HG02642 (cell line): ENCODE data around the gene TULP1.
"Not testable (repeated sequence)": the region's sequence is repeated elsewhere in the genome, so short reads cannot be mapped to it uniquely, and the experiment has no call there.

ENCODE experiments used
- ATAC-seq: cut with Tn5 transposase; IDR thresholded peaks from one replicate; pipeline ENCODE4 v1.9.1; 2021; ENCODE audit warnings: mild to moderate bottlenecking; ENCODE audit not compliant: unreplicated experiment, poor library complexity

The TULP1 gene

GRCh38 chr6:35522660-35523658 is 10.3 kb upstream of the TULP1 start:
- peak; percentile 64 for ATAC-seq

GRCh38 chr6:35522151-35522550 is 9.5 kb upstream of the TULP1 start:
- no peak for ATAC-seq

GRCh38 chr6:35521235-35521634 is 8.5 kb upstream of the TULP1 start:
- no peak for ATAC-seq

GRCh38 chr6:35519313-35520015 is 6.8 kb upstream of the TULP1 start:
- no peak for ATAC-seq

- ATAC-seq: no peak
Observed at GRCh38 chr6:35518566-35519312, 6.0 kb upstream of the TULP1 start.

GRCh38 chr6:35517978-35518377 is 5.3 kb upstream of the TULP1 start:
- not testable (repeated sequence) for ATAC-seq

GRCh38 chr6:35516712-35517111 is 4.0 kb upstream of the TULP1 start:
- no peak for ATAC-seq

- ATAC-seq: not testable (repeated sequence)
Observed at GRCh38 chr6:35515939-35516338, 3.2 kb upstream of the TULP1 start.

- no peak for ATAC-seq
Observed at GRCh38 chr6:35514587-35514986, 1.9 kb upstream of the TULP1 start.

GRCh38 chr6:35512006-35512405 is 690 bp downstream of the TULP1 start:
- ATAC-seq: no peak

GRCh38 chr6:35511562-35511941 is 1.1 kb downstream of the TULP1 start:
- no peak for ATAC-seq

GRCh38 chr6:35510916-35511561 is 1.7 kb downstream of the TULP1 start:
- ATAC-seq: no peak

- no peak for ATAC-seq
Observed at GRCh38 chr6:35508542-35508941, 4.2 kb downstream of the TULP1 start.

GRCh38 chr6:35508027-35508426 is 4.7 kb downstream of the TULP1 start:
- no peak for ATAC-seq

GRCh38 chr6:35507221-35507620 is 5.5 kb downstream of the TULP1 start:
- ATAC-seq: no peak

- no peak for ATAC-seq
Observed at GRCh38 chr6:35506536-35506935, 6.2 kb downstream of the TULP1 start.

- ATAC-seq: no peak
Observed at GRCh38 chr6:35505999-35506412, 6.7 kb downstream of the TULP1 start.

GRCh38 chr6:35503534-35503933 is 9.2 kb downstream of the TULP1 start:
- ATAC-seq: no peak

- ATAC-seq: no peak
Observed at GRCh38 chr6:35501784-35502183, 10.9 kb downstream of the TULP1 start.

- ATAC-seq: no peak
Observed at GRCh38 chr6:35500782-35501181, 11.9 kb downstream of the TULP1 start.
